HepG2 (cell line): ENCODE measurements around the gene ADGRG6. TPM values are rescaled to one million over a fixed set of nuclear protein-coding genes. Genes with fewer than 3 reads are reported as not detected.

Source experiments
- BRF2 ChIP-seq: sonication (generic); formaldehyde crosslinking; IDR thresholded peaks from 2 replicates; pipeline ENCODE4 v1.8.1; 2022; ENCODE audit warnings: mild to moderate bottlenecking, missing genetic modification reagents
- FUBP1 ChIP-seq: sonication (generic); formaldehyde crosslinking; IDR thresholded peaks from 2 replicates; pipeline ENCODE4 v1.5.1; 2020; ENCODE audit warnings: missing genetic modification reagents, mild to moderate bottlenecking, borderline replicate concordance
- HMGXB4 ChIP-seq, 2 experiments: sonication (generic) in 1 of 2; formaldehyde crosslinking in 1 of 2; IDR thresholded peaks; 2 replicates each; pipeline versions ENCODE4 v1.4.0 to v1.6.1; 2018 to 2020; ENCODE audit warnings: missing genetic modification reagents in 2 of 2, borderline replicate concordance in 1 of 2, low read depth in 1 of 2, mild to moderate bottlenecking in 1 of 2, missing biosample characterization in 1 of 2
- MBD4 ChIP-seq: IDR thresholded peaks from 2 replicates; pipeline ENCODE4 v1.6.1; 2012; ENCODE audit warnings: low read length, inconsistent platforms, borderline replicate concordance
- MLXIP ChIP-seq: sonication (generic); formaldehyde crosslinking; IDR thresholded peaks from 2 replicates; pipeline ENCODE4 v1.9.0; 2021; ENCODE audit warnings: missing genetic modification reagents, borderline replicate concordance
- RERE ChIP-seq: IDR thresholded peaks from 2 replicates; pipeline ENCODE4 v1.6.1; 2016; ENCODE audit warnings: low read depth, missing genetic modification reagents, missing compliant biosample characterization
- SKI ChIP-seq: fragments of 450-650 bp; IDR thresholded peaks from one replicate; pipeline ENCODE4 v1.6.1; 2018; ENCODE audit warnings: mild to moderate bottlenecking; ENCODE audit not compliant: partially characterized antibody
- ZBTB1 ChIP-seq: sonication (generic); formaldehyde crosslinking; IDR thresholded peaks from 2 replicates; pipeline ENCODE4 v1.4.0; 2020; ENCODE audit warnings: missing genetic modification reagents, borderline replicate concordance
- ZMYM3 ChIP-seq: sonication (generic); formaldehyde crosslinking; IDR thresholded peaks from 2 replicates; pipeline ENCODE4 v1.5.1; 2020; ENCODE audit warnings: mild to moderate bottlenecking, missing genetic modification reagents
- ZNF143 ChIP-seq: sonication (generic); formaldehyde crosslinking; IDR thresholded peaks from 2 replicates; pipeline ENCODE4 v1.4.0; 2020; ENCODE audit warnings: missing genetic modification reagents
- ZNF768 ChIP-seq: sonication (generic); formaldehyde crosslinking; IDR thresholded peaks from 2 replicates; pipeline ENCODE4 v1.4.0; 2020; ENCODE audit warnings: missing genetic modification reagents
- polyA plus RNA-seq, 8 experiments: library from polyadenylated mRNA; depleted of rRNA in 3 of 8; stranded (reverse) in 7 of 8; unstranded in 1 of 8; fragments of >200 nt; fragmentation: Illumina TruSeq in 4 of 8; extraction: Trizol in 4 of 8; gene quantifications; 2 replicates each; pipeline versions ENCODE4 v1.2.1 to v1.2.3, GENCODE V29; 2011 to 2016; ENCODE audit warnings: low read depth in 4 of 8, missing spikeins in 1 of 8, mixed read lengths in 1 of 8; ENCODE audit not compliant: insufficient read depth in 1 of 8
- total RNA-seq, 5 experiments: library from RNA; depleted of rRNA; stranded (reverse); fragments of >200 nt; fragmentation: Illumina TruSeq; extraction: Trizol; gene quantifications; 2 replicates each; pipeline ENCODE4 v1.2.3, GENCODE V29; 2016; ENCODE audit warnings: low read depth in 1 of 5
- TF ChIP-seq, protein P1 (sequence below): IDR thresholded peaks from 2 replicates; pipeline ENCODE4 v1.6.1; 2018; ENCODE audit warnings: missing genetic modification reagents, mild to moderate bottlenecking, missing compliant biosample characterization

Gene ADGRG6
- total and polyA plus RNA-seq, 2 of the 13 experiments (the other 11 are each of a cell fraction or from before 2014, with no cell fraction given) = 129 to 249 TPM

DNA sequence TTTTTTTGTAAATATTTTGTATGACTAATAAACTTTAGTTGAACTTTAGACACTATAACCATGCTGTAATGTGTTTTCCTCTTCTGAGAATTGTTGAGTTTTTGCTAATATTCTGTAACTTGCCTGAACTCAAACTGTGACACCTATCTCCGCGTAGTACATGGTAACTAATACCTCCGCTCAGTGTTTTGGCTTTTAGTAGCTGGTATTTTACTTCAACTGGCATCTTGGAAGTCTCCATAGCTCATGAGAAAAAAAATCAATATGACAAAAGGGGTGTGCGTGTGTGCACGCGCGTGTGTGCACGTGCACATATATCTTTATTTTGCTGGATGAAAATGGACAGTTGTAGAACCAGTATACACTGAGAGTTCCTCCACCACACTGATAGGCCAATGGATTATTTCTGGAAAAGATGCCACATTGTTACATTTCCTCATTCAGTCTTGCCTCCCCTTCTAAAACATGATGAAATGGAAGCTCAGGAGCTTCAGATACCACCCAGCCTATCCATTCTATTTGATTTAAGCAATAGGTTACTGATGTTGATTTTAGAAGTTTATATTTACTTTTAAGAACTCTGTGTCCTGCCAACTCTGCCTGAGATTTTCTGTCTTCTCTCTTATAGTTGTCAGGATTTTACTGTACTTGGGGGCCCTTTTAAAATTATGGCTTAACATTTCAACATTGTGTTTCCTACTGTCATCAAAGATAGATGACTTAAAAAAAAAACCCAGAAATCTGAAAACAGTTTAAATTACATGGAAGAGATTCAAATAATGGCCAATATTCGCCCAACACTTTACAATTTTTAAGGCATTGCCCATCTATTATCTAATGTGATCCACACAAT lies 16.3 kb upstream of the ADGRG6 start (continued):
- TF ChIP-seq MBD4 (peak; percentile 68; the same call in 1 of the 2 replicates), RERE (CRISPR knock-in tag) (no peak), SKI (peak; percentile 56), MLXIP (CRISPR knock-in tag) (no peak), ZNF143 (no peak), ZBTB1 (CRISPR knock-in tag) (no peak; the same call in 1 of the 2 replicates), BRF2 (CRISPR knock-in tag) (no peak), ZMYM3 (peak; percentile 61; the same call in 1 of the 2 replicates), ZNF768 (CRISPR knock-in tag) (no peak), FUBP1 (CRISPR knock-in tag) (no peak), HMGXB4 (CRISPR knock-in tag; IDR thresholded peaks at IDR 0.05; ENCODE audit: borderline replicate concordance in 1 of 2, low read depth in 1 of 2) (peak; percentile 36 to 47; a peak in 2 of 4 replicates)
- TF ChIP-seq, protein P1, sequence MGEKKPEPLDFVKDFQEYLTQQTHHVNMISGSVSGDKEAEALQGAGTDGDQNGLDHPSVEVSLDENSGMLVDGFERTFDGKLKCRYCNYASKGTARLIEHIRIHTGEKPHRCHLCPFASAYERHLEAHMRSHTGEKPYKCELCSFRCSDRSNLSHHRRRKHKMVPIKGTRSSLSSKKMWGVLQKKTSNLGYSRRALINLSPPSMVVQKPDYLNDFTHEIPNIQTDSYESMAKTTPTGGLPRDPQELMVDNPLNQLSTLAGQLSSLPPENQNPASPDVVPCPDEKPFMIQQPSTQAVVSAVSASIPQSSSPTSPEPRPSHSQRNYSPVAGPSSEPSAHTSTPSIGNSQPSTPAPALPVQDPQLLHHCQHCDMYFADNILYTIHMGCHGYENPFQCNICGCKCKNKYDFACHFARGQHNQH (CRISPR knock-in tag) = peak; percentile 88; the same call in 1 of the 2 replicates
